Parathyroid adenoma (tissue), 2 donors: ENCODE measurements around the gene SEMA6A.

Experiments used
- H2AFZ ChIP-seq: fragments of 300-600 bp; sonication (generic); one replicate; pipeline ENCODE4 v1.7.0; 2017; ENCODE audit warnings: antibody characterized with exemption, mild to moderate bottlenecking
- H3K27ac ChIP-seq: fragments of 300-600 bp; sonication (generic); one replicate; pipeline ENCODE4 v1.7.0; 2017
- H3K27me3 ChIP-seq: fragments of 300-600 bp; sonication (generic); one replicate; pipeline ENCODE4 v1.7.0; 2017; ENCODE audit warnings: low read length; ENCODE audit not compliant: control insufficient read depth, insufficient read depth
- H3K36me3 ChIP-seq: fragments of 300-600 bp; sonication (generic); one replicate; pipeline ENCODE4 v1.7.0; 2017; ENCODE audit warnings: low read length; ENCODE audit not compliant: control insufficient read depth, insufficient read depth
- H3K4me1 ChIP-seq: fragments of 300-600 bp; sonication (generic); one replicate; pipeline ENCODE4 v1.7.0; 2017; ENCODE audit warnings: control low read depth
- H3K4me2 ChIP-seq: fragments of 300-600 bp; sonication (generic); one replicate; pipeline ENCODE4 v1.7.0; 2017; ENCODE audit warnings: low read length
- H3K4me3 ChIP-seq: fragments of 300-600 bp; sonication (generic); one replicate; pipeline ENCODE4 v1.7.0; 2017; ENCODE audit warnings: low read depth, low read length
- H3K79me2 ChIP-seq: fragments of 300-600 bp; sonication (generic); one replicate; pipeline ENCODE4 v1.7.0; 2017; ENCODE audit warnings: control low read depth
- H3K9ac ChIP-seq: fragments of 300-600 bp; sonication (generic); one replicate; pipeline ENCODE4 v1.7.0; 2017; ENCODE audit warnings: mild to moderate bottlenecking
- H3K9me3 ChIP-seq: fragments of 300-600 bp; sonication (generic); one replicate; pipeline ENCODE4 v1.7.0; 2017; ENCODE audit warnings: low read length; ENCODE audit not compliant: control insufficient read depth
- TF ChIP-seq, protein P1 (sequence below): fragments of 300-600 bp; sonication (generic); IDR thresholded peaks from one replicate; pipeline ENCODE4 v1.7.0; 2017; ENCODE audit warnings: antibody characterized with exemption, mild to moderate bottlenecking
- donor health status: primary hyperparathyroidism.

Gene SEMA6A

DNA sequence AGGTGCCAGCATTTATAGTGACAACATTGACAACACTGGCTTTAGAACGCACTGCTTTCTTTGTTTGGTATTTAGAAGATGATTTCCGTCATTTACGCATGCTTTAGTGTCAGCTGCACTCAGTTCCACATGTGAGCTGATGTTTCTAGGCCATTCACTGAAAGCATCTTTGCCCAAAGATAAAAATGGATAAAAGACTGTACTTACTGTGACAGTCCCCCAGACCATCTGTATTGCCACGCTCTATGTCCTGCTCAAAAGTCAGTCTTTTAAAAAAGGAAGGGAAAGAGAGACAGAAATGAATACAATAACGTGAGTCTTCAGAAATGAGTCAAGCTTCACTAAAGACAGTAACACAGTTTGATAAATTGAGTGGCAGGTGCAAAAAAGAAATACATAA, 99.3 kb downstream of the SEMA6A start:
- TF ChIP-seq, protein P1, sequence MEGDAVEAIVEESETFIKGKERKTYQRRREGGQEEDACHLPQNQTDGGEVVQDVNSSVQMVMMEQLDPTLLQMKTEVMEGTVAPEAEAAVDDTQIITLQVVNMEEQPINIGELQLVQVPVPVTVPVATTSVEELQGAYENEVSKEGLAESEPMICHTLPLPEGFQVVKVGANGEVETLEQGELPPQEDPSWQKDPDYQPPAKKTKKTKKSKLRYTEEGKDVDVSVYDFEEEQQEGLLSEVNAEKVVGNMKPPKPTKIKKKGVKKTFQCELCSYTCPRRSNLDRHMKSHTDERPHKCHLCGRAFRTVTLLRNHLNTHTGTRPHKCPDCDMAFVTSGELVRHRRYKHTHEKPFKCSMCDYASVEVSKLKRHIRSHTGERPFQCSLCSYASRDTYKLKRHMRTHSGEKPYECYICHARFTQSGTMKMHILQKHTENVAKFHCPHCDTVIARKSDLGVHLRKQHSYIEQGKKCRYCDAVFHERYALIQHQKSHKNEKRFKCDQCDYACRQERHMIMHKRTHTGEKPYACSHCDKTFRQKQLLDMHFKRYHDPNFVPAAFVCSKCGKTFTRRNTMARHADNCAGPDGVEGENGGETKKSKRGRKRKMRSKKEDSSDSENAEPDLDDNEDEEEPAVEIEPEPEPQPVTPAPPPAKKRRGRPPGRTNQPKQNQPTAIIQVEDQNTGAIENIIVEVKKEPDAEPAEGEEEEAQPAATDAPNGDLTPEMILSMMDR, result no peak
- H3K9ac ChIP-seq, result no peak overlapping the region
- H3K4me2 ChIP-seq, result no peak overlapping the region
- H3K27ac ChIP-seq, result no peak overlapping the region
- H3K9me3 ChIP-seq, result no peaks in the 10 kb centered on the region
- H3K36me3 ChIP-seq, result no peaks in the 10 kb centered on the region
- H3K79me2 ChIP-seq, result no peaks in the 10 kb centered on the region
- H3K4me1 ChIP-seq, result no peaks in the 10 kb centered on the region
- no peaks in the 10 kb centered on the region for H3K27me3 ChIP-seq
- no peak overlapping the region for H3K4me3 ChIP-seq
- H2AFZ ChIP-seq, result no peak overlapping the region

DNA sequence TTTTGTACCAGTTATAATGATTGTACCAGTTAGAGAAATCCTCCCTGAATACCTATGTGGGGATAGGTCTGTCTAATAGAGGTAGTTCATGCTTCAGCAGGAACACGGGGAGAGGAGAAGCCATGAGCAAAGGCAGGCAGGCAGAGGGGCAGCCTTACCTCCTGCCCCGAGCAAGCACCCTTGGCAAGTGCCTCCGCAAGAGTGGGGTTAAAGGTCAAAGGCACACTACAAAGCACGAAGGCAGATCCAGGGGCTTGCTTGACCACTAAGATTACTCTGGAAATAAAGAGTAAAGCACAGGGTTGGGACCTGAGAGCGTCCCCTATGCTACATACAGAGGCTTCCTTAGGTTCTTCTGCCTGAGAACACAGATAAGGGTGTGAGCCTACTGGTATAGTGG, 100.9 kb downstream of the SEMA6A start:
- TF ChIP-seq, protein P1, result no peak
- Histone ChIP-seq H2AFZ (no peak overlapping the region), H3K9ac (no peak overlapping the region), H3K4me1 (no peaks in the 10 kb centered on the region), H3K27me3 (no peaks in the 10 kb centered on the region), H3K4me2 (no peak overlapping the region), H3K9me3 (no peaks in the 10 kb centered on the region), H3K79me2 (no peaks in the 10 kb centered on the region), H3K36me3 (no peaks in the 10 kb centered on the region), H3K4me3 (no peak overlapping the region), H3K27ac (no peak overlapping the region)

DNA sequence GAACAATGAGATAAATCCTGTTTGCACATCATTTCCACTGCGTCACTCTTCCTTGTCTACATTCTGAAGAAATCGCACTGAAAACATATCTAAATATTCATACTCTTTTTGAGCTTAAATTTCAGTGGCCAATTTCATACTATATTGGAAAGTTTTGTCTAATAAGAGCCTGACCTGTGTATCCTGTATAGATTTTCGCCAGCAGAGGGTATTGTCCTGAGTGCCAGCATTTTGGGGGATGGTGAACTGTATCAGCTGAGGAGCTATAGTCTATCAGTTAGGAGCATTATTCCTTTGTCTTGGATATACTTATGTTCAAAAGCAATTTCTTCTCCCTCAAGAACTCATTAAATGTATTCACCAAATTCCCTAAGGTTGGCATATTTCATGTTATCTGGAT, 102.3 kb downstream of the SEMA6A start:
- no peak overlapping the region for H3K9ac ChIP-seq
- TF ChIP-seq, protein P1, result no peak
- no peak overlapping the region for H3K4me2 ChIP-seq
- H2AFZ ChIP-seq, result no peak overlapping the region
- no peaks in the 10 kb centered on the region for H3K4me1 ChIP-seq
- no peaks in the 10 kb centered on the region for H3K79me2 ChIP-seq
- no peak overlapping the region for H3K27ac ChIP-seq
- H3K9me3 ChIP-seq, result no peaks in the 10 kb centered on the region
- H3K4me3 ChIP-seq, result no peak overlapping the region
- H3K27me3 ChIP-seq, result no peaks in the 10 kb centered on the region
- H3K36me3 ChIP-seq, result no peaks in the 10 kb centered on the region

DNA sequence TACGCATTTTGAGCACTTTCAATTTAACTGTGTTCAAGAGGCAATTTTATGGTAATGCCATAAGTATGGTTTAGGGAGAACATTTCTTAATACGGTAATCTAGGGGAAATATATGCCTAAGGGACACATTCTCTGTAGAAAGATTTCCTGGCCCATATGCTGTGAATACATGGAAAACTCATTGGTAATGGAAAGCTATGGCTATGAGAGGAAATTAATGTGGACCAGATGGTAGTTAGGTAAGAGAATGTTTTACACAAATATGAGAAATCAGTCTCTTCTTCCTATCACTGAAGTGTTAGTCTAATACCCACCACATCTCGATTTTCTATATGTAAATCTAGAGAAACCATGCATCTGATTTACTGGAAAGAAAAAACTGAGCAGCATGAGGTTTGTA, 105.0 kb downstream of the SEMA6A start:
- Histone ChIP-seq H3K27me3 (no peaks in the 10 kb centered on the region), H3K4me2 (no peak overlapping the region), H3K9me3 (no peaks in the 10 kb centered on the region), H3K4me3 (no peak overlapping the region), H3K79me2 (no peaks in the 10 kb centered on the region), H3K9ac (no peak overlapping the region), H2AFZ (no peak overlapping the region), H3K36me3 (no peaks in the 10 kb centered on the region), H3K4me1 (no peaks in the 10 kb centered on the region), H3K27ac (no peak overlapping the region)
- TF ChIP-seq, protein P1, result no peak

DNA sequence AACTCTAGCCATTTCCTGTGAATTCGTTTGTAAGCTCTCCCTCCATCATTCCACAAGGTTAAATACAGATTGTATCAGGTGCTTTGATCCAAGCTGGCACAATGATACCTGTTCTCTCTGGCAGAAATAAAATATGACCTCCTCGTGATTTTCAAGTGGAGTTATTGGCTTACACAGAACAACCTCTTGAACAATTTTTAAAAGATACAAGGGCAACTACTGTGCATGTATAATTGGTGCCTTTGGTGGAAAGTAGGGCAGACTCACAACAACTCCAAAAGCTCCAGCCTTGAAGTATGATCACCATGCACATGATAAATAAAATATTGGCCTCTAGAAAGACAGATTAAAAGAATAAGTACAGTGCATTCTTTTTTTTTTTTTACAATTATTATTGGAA, 106.0 kb downstream of the SEMA6A start:
- TF ChIP-seq, protein P1, result no peak
- Histone ChIP-seq H3K79me2 (no peaks in the 10 kb centered on the region), H2AFZ (no peak overlapping the region), H3K27ac (no peak overlapping the region), H3K36me3 (no peaks in the 10 kb centered on the region), H3K4me2 (no peak overlapping the region), H3K4me1 (no peaks in the 10 kb centered on the region), H3K9ac (no peak overlapping the region), H3K4me3 (no peak overlapping the region), H3K27me3 (no peaks in the 10 kb centered on the region), H3K9me3 (no peaks in the 10 kb centered on the region)
